ENCODE data around the gene IL25.
A peak's percentile ranks its signal among the peaks of the same experiment; 100 is the strongest.

- TF ChIP-seq CTCF (IDR thresholded peaks at IDR 0.05) (no peak), POLR2A (IDR thresholded peaks at IDR 0.05) (peak in 1 of 4 donors; percentile 42), EP300 (IDR thresholded peaks at IDR 0.05) (no peak), POLR2AphosphoS5 (IDR thresholded peaks at IDR 0.05) (peak; percentile 68 to 86 (median 74))
Observed at GRCh38 chr14:23352506-23353432, 19.8 kb upstream of the IL25 start, which contains the start of gene SLC22A17.

Data from stomach (tissue), 4 donors.